ENCODE measurements around the gene RAP1GDS1. TPM values are rescaled to one million over a fixed set of nuclear protein-coding genes. Genes with fewer than 3 reads are reported as not detected.

Gene RAP1GDS1
- total and polyA plus RNA-seq, 2 of the 4 experiments (the other 2 are of a cell fraction), result 29.0 to 85.1 TPM

DNA sequence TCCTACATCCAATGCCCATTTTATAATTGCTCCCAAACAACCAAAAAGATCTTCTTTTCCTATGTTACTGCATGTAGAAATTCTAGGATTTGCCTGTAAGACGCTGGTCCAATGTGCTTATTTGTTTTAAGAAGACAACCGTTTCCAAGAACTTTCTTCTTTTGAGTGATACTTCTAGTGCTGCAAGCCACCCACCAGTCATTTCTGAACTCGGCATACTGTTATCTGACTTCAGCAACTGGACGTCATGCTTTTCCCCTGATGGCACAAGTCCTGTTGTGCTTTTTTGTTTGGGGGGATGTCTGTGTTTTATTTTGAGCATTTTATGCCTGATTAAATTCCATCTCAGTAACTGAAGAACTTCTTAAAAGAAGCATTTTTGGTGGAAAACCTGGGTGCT, 16.0 kb upstream of the RAP1GDS1 start:
- Histone ChIP-seq H2BK5ac (ENCODE audit: low read depth, low read length, poor library complexity, severe bottlenecking) (no peak overlapping the region), H3K18ac (ENCODE audit: low read depth, low read length) (no peak overlapping the region), H2BK120ac (ENCODE audit: low read depth, low read length) (no peak overlapping the region), H3K4ac (ENCODE audit: low read depth, low read length) (no peak overlapping the region), H4K8ac (ENCODE audit: low read depth in 2 of 2, low read length in 2 of 2) (no peak overlapping the region), H3K9ac (ENCODE audit: low read depth, low read length) (no peak overlapping the region), H2AK9ac (replicated peaks; ENCODE audit: low read depth, low read length, poor library complexity) (no peak overlapping the region), H3K4me3 (ENCODE audit: insufficient read depth, low read depth, low read length) (no peak overlapping the region), H3K23ac (ENCODE audit: low read depth, low read length) (no peak overlapping the region), H3K27ac (ENCODE audit: insufficient read depth, low read length) (no peak overlapping the region), H4K20me1 (ENCODE audit: insufficient read depth, low read length) (no peaks in the 10 kb centered on the region), H4K91ac (ENCODE audit: insufficient read depth, low read depth, low read length) (no peak overlapping the region), H3K56ac (ENCODE audit: extremely low read depth, insufficient read depth, low read length) (no peak overlapping the region), H2AK5ac (ENCODE audit: low read depth, low read length) (no peak overlapping the region), H3K4me1 (ENCODE audit: control insufficient read depth, insufficient read depth, low read length) (no peaks in the 10 kb centered on the region), H3K36me3 (ENCODE audit: control insufficient read depth, insufficient read depth, low read length) (no peaks in the 10 kb centered on the region), H3K9me3 (ENCODE audit: control insufficient read depth, insufficient read depth, low read length) (no peaks in the 10 kb centered on the region), H3K79me1 (ENCODE audit: low read depth in 1 of 2, low read length in 2 of 2) (no peaks in the 10 kb centered on the region), H2BK15ac (ENCODE audit: low read depth, low read length) (no peak overlapping the region), H3K27me3 (ENCODE audit: control insufficient read depth, insufficient read depth, low read length) (no peaks in the 10 kb centered on the region), H2BK20ac (ENCODE audit: low read depth, low read length) (no peak overlapping the region), H4K5ac (ENCODE audit: low read depth, low read length) (no peak overlapping the region), H3K9me1 (ENCODE audit: insufficient read depth, low read length) (no peaks in the 10 kb centered on the region), H3K4me2 (ENCODE audit: low read depth, low read length) (no peak overlapping the region), H3K14ac (replicated peaks; ENCODE audit: low read depth, low read length) (no peak overlapping the region), H2AFZ (replicated peaks; ENCODE audit: low read length, poor library complexity) (no peak overlapping the region)
- TF ChIP-seq MAZ (IDR thresholded peaks at IDR 0.05; ENCODE audit: borderline replicate concordance, low read depth, low read length) (no peak), CEBPB (IDR thresholded peaks at IDR 0.05; ENCODE audit: low read depth, low read length) (no peak), MAFK (IDR thresholded peaks at IDR 0.05; ENCODE audit: low read depth, low read length) (no peak), BHLHE40 (IDR thresholded peaks at IDR 0.05; ENCODE audit: low read depth, low read length) (no peak), RAD21 (IDR thresholded peaks at IDR 0.05; ENCODE audit: low read length) (no peak), FOS (IDR thresholded peaks at IDR 0.05; ENCODE audit: low read depth, low read length) (no peak), NFE2L2 (IDR thresholded peaks at IDR 0.05; ENCODE audit: low read depth, low read length) (no peak), MXI1 (IDR thresholded peaks at IDR 0.05; ENCODE audit: borderline replicate concordance, low read depth, low read length) (no peak), CHD1 (IDR thresholded peaks at IDR 0.05; ENCODE audit: low read depth, low read length) (no peak), POLR2A (IDR thresholded peaks at IDR 0.05; ENCODE audit: low read depth, low read length) (no peak)
- TF ChIP-seq, protein P1, sequence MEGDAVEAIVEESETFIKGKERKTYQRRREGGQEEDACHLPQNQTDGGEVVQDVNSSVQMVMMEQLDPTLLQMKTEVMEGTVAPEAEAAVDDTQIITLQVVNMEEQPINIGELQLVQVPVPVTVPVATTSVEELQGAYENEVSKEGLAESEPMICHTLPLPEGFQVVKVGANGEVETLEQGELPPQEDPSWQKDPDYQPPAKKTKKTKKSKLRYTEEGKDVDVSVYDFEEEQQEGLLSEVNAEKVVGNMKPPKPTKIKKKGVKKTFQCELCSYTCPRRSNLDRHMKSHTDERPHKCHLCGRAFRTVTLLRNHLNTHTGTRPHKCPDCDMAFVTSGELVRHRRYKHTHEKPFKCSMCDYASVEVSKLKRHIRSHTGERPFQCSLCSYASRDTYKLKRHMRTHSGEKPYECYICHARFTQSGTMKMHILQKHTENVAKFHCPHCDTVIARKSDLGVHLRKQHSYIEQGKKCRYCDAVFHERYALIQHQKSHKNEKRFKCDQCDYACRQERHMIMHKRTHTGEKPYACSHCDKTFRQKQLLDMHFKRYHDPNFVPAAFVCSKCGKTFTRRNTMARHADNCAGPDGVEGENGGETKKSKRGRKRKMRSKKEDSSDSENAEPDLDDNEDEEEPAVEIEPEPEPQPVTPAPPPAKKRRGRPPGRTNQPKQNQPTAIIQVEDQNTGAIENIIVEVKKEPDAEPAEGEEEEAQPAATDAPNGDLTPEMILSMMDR (conservative IDR thresholded peaks at IDR 0.05; ENCODE audit: low read depth, low read length), result no peak
- TF ChIP-seq, protein P2, sequence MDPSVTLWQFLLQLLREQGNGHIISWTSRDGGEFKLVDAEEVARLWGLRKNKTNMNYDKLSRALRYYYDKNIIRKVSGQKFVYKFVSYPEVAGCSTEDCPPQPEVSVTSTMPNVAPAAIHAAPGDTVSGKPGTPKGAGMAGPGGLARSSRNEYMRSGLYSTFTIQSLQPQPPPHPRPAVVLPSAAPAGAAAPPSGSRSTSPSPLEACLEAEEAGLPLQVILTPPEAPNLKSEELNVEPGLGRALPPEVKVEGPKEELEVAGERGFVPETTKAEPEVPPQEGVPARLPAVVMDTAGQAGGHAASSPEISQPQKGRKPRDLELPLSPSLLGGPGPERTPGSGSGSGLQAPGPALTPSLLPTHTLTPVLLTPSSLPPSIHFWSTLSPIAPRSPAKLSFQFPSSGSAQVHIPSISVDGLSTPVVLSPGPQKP (IDR thresholded peaks at IDR 0.05; ENCODE audit: borderline replicate concordance, low read depth, low read length), result no peak
- ATAC-seq (ENCODE audit: low read depth) (no peak), DNase-seq (no peak)
- dilution Hi-C loops (cut with HindIII; ENCODE audit: low sequenced_read_pairs, unreplicated experiment), result no loop called here
- WGBS, 2 experiments (ENCODE audit: extremely low coverage in 2 of 2, insufficient read length in 1 of 2), result no CpG with 5 or more reads among the region's 4 CpGs
- in situ Hi-C loops (cut with MboI; ENCODE audit: low sequenced_read_pairs), result no loop called here
- intact Hi-C loops (cut with micrococcal nuclease), result no loop called here
- no TSS peak for BruUV-seq (replicated peaks)
- ChIA-PET CTCF (no interaction called here), POLR2A (ENCODE audit: unreplicated experiment) (no interaction called here)

All from IMR-90 (cell line).